GM12865 (cell line): Measurements from ENCODE around the gene RNF31.
A peak's percentile ranks its signal among the peaks of the same experiment; 100 is the strongest.

Source experiments
- DNase-seq: peaks from one replicate; pipeline ENCODE4 v3.0.0; 2010; ENCODE audit warnings: low read depth
- H3K4me3 ChIP-seq: 2 replicates; pipeline ENCODE4 v1.5.1; 2011; ENCODE audit warnings: mild to moderate bottlenecking, low read depth, low read length, control low read depth
- TF ChIP-seq, protein P1 (sequence below): IDR thresholded peaks from 2 replicates; pipeline ENCODE4 v1.5.1; 2011; ENCODE audit warnings: low read length, control low read depth, low read depth, inconsistent platforms; ENCODE audit not compliant: insufficient read depth; ENCODE audit errors: missing control alignments

The RNF31 gene

DNA sequence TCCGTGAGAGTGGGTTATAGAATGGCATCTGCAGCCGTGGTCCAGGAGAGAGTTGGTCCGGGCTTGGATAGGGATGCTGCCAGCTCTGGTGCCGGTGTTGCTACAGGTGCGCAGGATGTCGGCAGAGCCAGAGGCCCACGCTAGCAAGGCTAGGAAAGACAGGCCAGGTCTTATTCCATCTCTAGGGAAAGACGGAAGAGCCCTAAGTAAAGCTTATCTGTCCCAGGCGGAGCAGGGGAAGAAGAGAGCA is 11.8 kb upstream of the RNF31 start:
- peak; percentile 26 for DNase-seq
- TF ChIP-seq, protein P1, sequence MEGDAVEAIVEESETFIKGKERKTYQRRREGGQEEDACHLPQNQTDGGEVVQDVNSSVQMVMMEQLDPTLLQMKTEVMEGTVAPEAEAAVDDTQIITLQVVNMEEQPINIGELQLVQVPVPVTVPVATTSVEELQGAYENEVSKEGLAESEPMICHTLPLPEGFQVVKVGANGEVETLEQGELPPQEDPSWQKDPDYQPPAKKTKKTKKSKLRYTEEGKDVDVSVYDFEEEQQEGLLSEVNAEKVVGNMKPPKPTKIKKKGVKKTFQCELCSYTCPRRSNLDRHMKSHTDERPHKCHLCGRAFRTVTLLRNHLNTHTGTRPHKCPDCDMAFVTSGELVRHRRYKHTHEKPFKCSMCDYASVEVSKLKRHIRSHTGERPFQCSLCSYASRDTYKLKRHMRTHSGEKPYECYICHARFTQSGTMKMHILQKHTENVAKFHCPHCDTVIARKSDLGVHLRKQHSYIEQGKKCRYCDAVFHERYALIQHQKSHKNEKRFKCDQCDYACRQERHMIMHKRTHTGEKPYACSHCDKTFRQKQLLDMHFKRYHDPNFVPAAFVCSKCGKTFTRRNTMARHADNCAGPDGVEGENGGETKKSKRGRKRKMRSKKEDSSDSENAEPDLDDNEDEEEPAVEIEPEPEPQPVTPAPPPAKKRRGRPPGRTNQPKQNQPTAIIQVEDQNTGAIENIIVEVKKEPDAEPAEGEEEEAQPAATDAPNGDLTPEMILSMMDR, result no peak
- H3K4me3 ChIP-seq, result peak overlapping the region; percentile 71

DNA sequence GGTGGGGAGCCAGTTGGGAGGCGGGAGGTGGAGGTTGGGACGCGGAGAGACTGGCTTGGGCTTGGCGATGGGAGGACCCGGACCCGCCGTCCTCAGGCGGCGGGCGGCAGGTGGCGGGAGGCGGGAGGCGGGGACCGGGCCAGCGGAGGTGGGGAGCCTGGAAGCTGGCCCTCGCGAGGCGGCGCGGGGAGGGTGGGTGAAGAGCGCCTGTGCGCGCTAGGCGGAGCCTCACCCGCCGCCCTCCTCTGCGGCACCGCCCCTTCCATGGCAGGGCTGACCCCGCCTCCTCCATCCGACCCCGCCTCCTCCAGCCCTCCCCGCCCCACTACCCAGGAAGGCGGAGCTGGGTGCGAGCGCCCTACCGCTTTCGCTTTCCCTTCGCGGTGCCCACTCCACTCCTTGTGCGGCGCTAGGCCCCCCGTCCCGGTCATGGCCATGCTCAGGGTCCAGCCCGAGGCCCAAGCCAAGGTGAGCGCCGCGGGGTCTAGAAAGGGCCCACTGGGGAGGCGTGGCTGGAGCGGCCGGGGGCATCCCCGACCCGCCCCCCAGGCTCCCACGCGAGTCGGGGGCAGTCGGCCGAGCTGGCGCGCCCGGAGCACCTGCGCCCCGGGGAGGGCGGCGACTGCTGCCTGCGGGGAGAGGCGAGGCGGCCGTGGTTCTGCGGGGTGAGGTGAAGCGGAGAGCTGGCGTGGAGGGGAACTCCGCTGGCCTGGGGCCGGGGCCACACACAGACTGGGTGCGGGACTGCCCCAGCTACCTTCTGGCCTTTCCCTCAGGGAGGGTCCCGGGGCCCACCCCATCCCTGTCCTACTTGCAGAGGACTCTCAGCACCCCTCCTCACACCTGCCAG is 11.2 kb upstream of the RNF31 start, which contains the start of gene PSME1:
Gene PSME1, plus strand, starts transcription at position 361 of the 850 bp plus-strand sequence. Its CDS starts 69 bp downstream, at position 430.
- peak within 1 kb of the TSS; percentile 71 for H3K4me3 ChIP-seq
- peak; percentile 96 for DNase-seq
- TF ChIP-seq, protein P1, result peak; percentile 3

- peak overlapping the region; percentile 71 for H3K4me3 ChIP-seq
- TF ChIP-seq, protein P1, result no peak
- DNase-seq, result peak; percentile 31
Observed at GRCh38 chr14:24136684-24137528, 10.4 kb upstream of the RNF31 start.

GRCh38 chr14:24137529-24138395 is 9.5 kb upstream of the RNF31 start:
- TF ChIP-seq, protein P1, result no peak
- DNase-seq, result no peak
- H3K4me3 ChIP-seq, result peak overlapping the region; percentile 71

DNA sequence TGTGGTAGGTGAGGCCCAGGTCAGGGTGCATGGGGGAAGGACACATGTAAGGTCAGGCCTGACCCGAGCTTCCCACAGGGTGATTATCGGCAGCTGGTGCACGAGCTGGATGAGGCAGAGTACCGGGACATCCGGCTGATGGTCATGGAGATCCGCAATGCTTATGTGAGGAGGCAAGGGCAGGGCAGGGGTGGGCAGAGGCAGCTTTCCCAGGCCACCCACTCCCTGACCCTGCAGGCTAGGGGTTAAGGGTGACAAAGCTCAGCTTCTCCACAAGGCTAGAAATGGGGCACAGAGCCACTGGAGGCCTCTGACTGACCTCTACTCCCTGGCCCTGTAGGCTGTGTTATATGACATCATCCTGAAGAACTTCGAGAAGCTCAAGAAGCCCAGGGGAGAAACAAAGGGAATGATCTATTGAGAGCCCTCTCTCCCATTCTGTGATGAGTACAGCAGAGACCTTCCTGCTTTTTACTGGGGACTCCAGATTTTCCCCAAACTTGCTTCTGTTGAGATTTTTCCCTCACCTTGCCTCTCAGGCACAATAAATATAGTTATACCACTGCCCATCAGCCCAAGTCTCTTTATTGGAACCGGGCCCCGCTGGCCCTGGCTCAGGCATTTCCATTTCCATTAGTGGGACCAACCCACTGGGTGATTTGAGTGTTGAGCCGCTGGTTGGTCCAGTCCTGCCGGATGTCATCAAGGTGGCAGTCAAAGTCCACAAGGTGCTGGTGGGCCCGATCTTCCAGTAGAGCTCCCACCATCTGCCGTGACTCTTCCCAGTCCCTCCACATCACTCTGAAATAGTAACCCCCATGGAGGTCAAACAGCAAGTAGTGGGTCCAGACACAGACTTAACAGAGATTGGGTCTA is 8.7 kb upstream of the RNF31 start:
- no peak overlapping the region for H3K4me3 ChIP-seq
- TF ChIP-seq, protein P1, result no peak
- DNase-seq, result no peak
